HepG2 (cell line): Measurements from ENCODE around the gene LAMTOR2. TPM values are rescaled to one million over a fixed set of nuclear protein-coding genes. Genes with fewer than 3 reads are reported as not detected.

Experiments used
- ATAC-seq: fragments of 200-7000 bp; cut with Tn5 transposase; 3 replicates; pipeline ENCODE4 v1.9.1; 2020; ENCODE audit warnings: mild to moderate bottlenecking, moderate library complexity
- BruUV-seq: library from RNA; stranded (reverse); fragments of 400-500 nt; replicated peaks from 2 replicates; lab custom pipeline; 2021; lab: Mats Ljungman, UMichigan
- CTCF ChIA-PET: fragments of 300-600 bp; formaldehyde crosslinking; extraction: SDS; loops from one replicate; lab custom pipeline; 2021; ENCODE audit warnings: low total read pairs, inconsistent platforms, low intra/inter-chr PET ratio; lab: Yijun Ruan, JAX
- POLR2A ChIA-PET: fragments of 350-600 bp; sonication (Branson Sonifier 250); formaldehyde crosslinking; loops from one replicate; lab custom pipeline; 2020; ENCODE audit warnings: antibody characterized with exemption, inconsistent platforms; lab: Yijun Ruan, JAX
- DNase-seq: peaks from one replicate; pipeline ENCODE4 v3.0.0-alpha.2; 2015; ENCODE audit warnings: low spot score
- FAIRE-seq: peaks from 3 replicates; lab custom pipeline; 2011; peaks lifted over from hg19 to GRCh38; lab: Jason Lieb, UNC
- H2AFZ ChIP-seq: one replicate; pipeline ENCODE4 v1.6.1; 2011; ENCODE audit warnings: low read length, inconsistent platforms
- H3K27ac ChIP-seq: fragments of 300-600 bp; 3 replicates; pipeline ENCODE4 v1.8.0; 2011; ENCODE audit warnings: mixed run types, mild to moderate bottlenecking, mixed read lengths, low read length, inconsistent platforms; ENCODE audit not compliant: insufficient read depth; ENCODE audit errors: extremely low read length
- H3K27me3 ChIP-seq, 2 experiments: fragments of 200-600 bp in 1 of 2; 2 replicates in 1 of 2; 3 replicates in 1 of 2; pipeline versions ENCODE4 v1.6.0 to v1.8.0; 2011; ENCODE audit warnings: low read length in 2 of 2, mild to moderate bottlenecking in 2 of 2, moderate library complexity in 2 of 2, inconsistent platforms in 1 of 2; ENCODE audit not compliant: insufficient read depth in 2 of 2, control insufficient read depth in 1 of 2
- H3K36me3 ChIP-seq, 2 experiments: fragments of 200-600 bp in 1 of 2; replicated peaks in 1 of 2; 2 replicates in 1 of 2; 3 replicates in 1 of 2; pipeline versions ENCODE4 v1.5.1 to v1.8.0; 2011; ENCODE audit warnings: low read length in 2 of 2, inconsistent platforms in 1 of 2; ENCODE audit not compliant: insufficient read depth in 2 of 2, control insufficient read depth in 1 of 2
- H3K4me1 ChIP-seq: 2 replicates; pipeline ENCODE4 v1.5.1; 2012; ENCODE audit warnings: low read length, inconsistent platforms; ENCODE audit not compliant: insufficient read depth
- H3K4me2 ChIP-seq: 2 replicates; pipeline ENCODE4 v1.6.0; 2011; ENCODE audit warnings: low read depth, low read length, inconsistent platforms
- H3K4me3 ChIP-seq, 3 experiments: fragments of 200-600 bp in 1 of 3; sonication (generic), shearing (Covaris generic) in 1 of 3; replicated peaks in 1 of 3; 2 replicates each; pipeline ENCODE4 v1.5.1; 2011 to 2016; ENCODE audit warnings: low read length in 3 of 3, inconsistent platforms in 2 of 3, low read depth in 2 of 3, mild to moderate bottlenecking in 2 of 3, control low read depth in 1 of 3, mixed read lengths in 1 of 3; ENCODE audit not compliant: insufficient read depth in 1 of 3
- H3K79me2 ChIP-seq: one replicate; pipeline ENCODE4 v1.6.1; 2011; ENCODE audit warnings: low read length, inconsistent platforms; ENCODE audit not compliant: insufficient read depth
- H3K9ac ChIP-seq: 2 replicates; pipeline ENCODE4 v1.6.0; 2011; ENCODE audit warnings: mild to moderate bottlenecking, low read depth, low read length, inconsistent platforms; ENCODE audit not compliant: insufficient read depth
- H3K9me3 ChIP-seq: 2 replicates; pipeline ENCODE4 v1.5.1; 2012; ENCODE audit warnings: mild to moderate bottlenecking, low read length
- H4K20me1 ChIP-seq: 2 replicates; pipeline ENCODE4 v1.6.0; 2011; ENCODE audit warnings: inconsistent platforms, mild to moderate bottlenecking, low read length, moderate library complexity; ENCODE audit not compliant: insufficient read depth
- BRD4 ChIP-seq: sonication (generic); formaldehyde crosslinking; IDR thresholded peaks from 2 replicates; pipeline ENCODE4 v1.4.0; 2020; ENCODE audit warnings: missing genetic modification reagents
- EZH2 ChIP-seq: conservative IDR thresholded peaks from 2 replicates; pipeline ENCODE4 v1.6.1; 2012; ENCODE audit warnings: mild to moderate bottlenecking, low read depth, low read length, moderate library complexity
- FOXA3 ChIP-seq: IDR thresholded peaks from 2 replicates; pipeline ENCODE4 v1.6.1; 2016; ENCODE audit warnings: missing genetic modification reagents, missing compliant biosample characterization
- HDAC2 ChIP-seq: sonication (generic); formaldehyde crosslinking; IDR thresholded peaks from 2 replicates; pipeline ENCODE4 v1.4.0; 2020; ENCODE audit warnings: missing genetic modification reagents
- HES4 ChIP-seq: sonication (generic); formaldehyde crosslinking; IDR thresholded peaks from 2 replicates; pipeline ENCODE4 v1.9.0; 2021; ENCODE audit warnings: mild to moderate bottlenecking, missing genetic modification reagents, borderline replicate concordance
- KLF11 ChIP-seq: IDR thresholded peaks from 2 replicates; pipeline ENCODE4 v1.6.1; 2016; ENCODE audit warnings: missing compliant biosample characterization
- KLF6 ChIP-seq: IDR thresholded peaks from 2 replicates; pipeline ENCODE4 v1.8.0; 2016; ENCODE audit warnings: missing biosample characterization, missing genetic modification reagents
- MYC ChIP-seq: sonication (generic); formaldehyde crosslinking; IDR thresholded peaks from 2 replicates; pipeline ENCODE4 v1.9.0; 2021; ENCODE audit warnings: missing genetic modification reagents, borderline replicate concordance
- NR0B2 ChIP-seq: sonication (generic); formaldehyde crosslinking; IDR thresholded peaks from 2 replicates; pipeline ENCODE4 v1.4.0; 2020; ENCODE audit warnings: mild to moderate bottlenecking, missing genetic modification reagents
- PAWR ChIP-seq: sonication (generic); formaldehyde crosslinking; IDR thresholded peaks from 2 replicates; pipeline ENCODE4 v1.4.0; 2020; ENCODE audit warnings: missing genetic modification reagents, mild to moderate bottlenecking, borderline replicate concordance
- RBM22 ChIP-seq: fragments of 200-400 bp; formaldehyde crosslinking; optimal IDR thresholded peaks from 2 replicates; pipeline ENCODE3; 2017; ENCODE audit warnings: mild to moderate bottlenecking, low read length, moderate library complexity
- ZNF552 ChIP-seq: sonication (generic); formaldehyde crosslinking; IDR thresholded peaks from 2 replicates; pipeline ENCODE4 v1.9.0; 2022; ENCODE audit warnings: missing genetic modification reagents, mild to moderate bottlenecking, borderline replicate concordance
- ZNF841 ChIP-seq: sonication (generic); formaldehyde crosslinking; IDR thresholded peaks from 2 replicates; pipeline ENCODE4 v1.8.1; 2023; ENCODE audit warnings: missing genetic modification reagents, borderline replicate concordance
- ZSCAN25 ChIP-seq: sonication (generic); formaldehyde crosslinking; IDR thresholded peaks from 2 replicates; pipeline ENCODE4 v1.8.0; 2022; ENCODE audit warnings: mild to moderate bottlenecking, missing genetic modification reagents
- WGBS: methylation state at CpG from one replicate; pipeline ENCODE4 v1.1.6; 2017; ENCODE audit warnings: low lambda C conversion rate; 5-methylcytosine and 5-hydroxymethylcytosine counted together
- in situ Hi-C: cut with HindIII; loops from 2 replicates; pipeline ENCODE4 v1.10.0; 2017; ENCODE audit warnings: low pct_unique_long_range_greater_than_20kb; ENCODE audit not compliant: extremely low pct_ligation_motif_present
- intact Hi-C: fragments of 100-400 bp; cut with micrococcal nuclease; formaldehyde crosslinking; loops from one replicate; pipeline ENCODE4 v1.10.0; 2022; ENCODE audit not compliant: unreplicated experiment
- polyA plus RNA-seq, 8 experiments: library from polyadenylated mRNA; depleted of rRNA in 3 of 8; stranded (reverse) in 7 of 8; unstranded in 1 of 8; fragments of >200 nt; fragmentation: Illumina TruSeq in 4 of 8; extraction: Trizol in 4 of 8; gene quantifications; 2 replicates each; pipeline versions ENCODE4 v1.2.1 to v1.2.3, GENCODE V29; 2011 to 2016; ENCODE audit warnings: low read depth in 4 of 8, missing spikeins in 1 of 8, mixed read lengths in 1 of 8; ENCODE audit not compliant: insufficient read depth in 1 of 8
- total RNA-seq, 5 experiments: library from RNA; depleted of rRNA; stranded (reverse); fragments of >200 nt; fragmentation: Illumina TruSeq; extraction: Trizol; gene quantifications; 2 replicates each; pipeline ENCODE4 v1.2.3, GENCODE V29; 2016; ENCODE audit warnings: low read depth in 1 of 5
- TF ChIP-seq, protein P1 (sequence below): sonication (generic); formaldehyde crosslinking; conservative IDR thresholded peaks from 2 replicates; pipeline ENCODE4 v1.8.0; 2022; ENCODE audit warnings: low read depth, missing genetic modification reagents
- TF ChIP-seq, protein P2 (sequence below): sonication (generic); formaldehyde crosslinking; IDR thresholded peaks from 2 replicates; pipeline ENCODE4 v1.4.0; 2020; ENCODE audit warnings: missing genetic modification reagents, borderline replicate concordance

Gene LAMTOR2
- total and polyA plus RNA-seq, 2 of the 13 experiments (the other 11 are each of a cell fraction or from before 2014, with no cell fraction given) = 36.5 to 66.4 TPM

DNA sequence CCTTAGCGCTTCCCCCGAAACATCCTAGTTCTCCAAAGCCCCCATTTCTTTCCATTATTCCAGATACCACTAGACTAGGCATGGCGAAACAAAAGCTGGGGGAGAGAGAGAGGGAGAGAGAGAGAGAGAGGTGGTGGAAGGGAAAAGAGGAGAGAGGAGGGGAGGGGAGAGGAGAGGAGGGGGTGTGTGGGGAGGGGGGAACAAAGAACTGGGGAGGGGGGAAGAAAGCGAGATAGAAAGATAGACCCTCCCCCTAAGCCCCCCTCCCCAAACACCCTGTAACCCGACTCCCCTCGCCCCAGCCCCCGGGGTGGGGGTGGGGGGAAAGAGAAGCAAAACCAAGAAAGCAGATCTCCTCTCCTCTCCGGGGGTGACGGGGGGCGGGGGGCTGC lies 27.3 kb downstream of the LAMTOR2 start:
- 0% methylated on average over 7 of the region's 10 CpGs for WGBS

More for the DNA sequence above, 27.3 kb downstream of the LAMTOR2 start:
- H3K36me3 ChIP-seq = peaks cover 3 to 7% of the 10 kb centered on the region in 2 experiments; a peak in 3 of 5 replicates
- no peak for DNase-seq
- H3K4me2 ChIP-seq = peak overlapping the region; percentile 72
- H3K79me2 ChIP-seq = peaks cover 23% of the 10 kb centered on the region
- ChIA-PET POLR2A (interaction anchor here (0.5 to 2.6 kb wide), 7 partner anchors 9 to 139 kb away, joined by 3 to 15 read pairs (median 3); no protein-coding TSS in a partner anchor), CTCF (no interaction called here)
- no peak overlapping the region for H2AFZ ChIP-seq
- no peaks in the 10 kb centered on the region for H3K9me3 ChIP-seq
- no peak for ATAC-seq
- BruUV-seq = no TSS peak
- intact Hi-C loops (loop anchor here (5.0 kb wide), 1 partner anchor 955 kb away; the partner anchor contains the start of gene EFNA1), in situ Hi-C loops (no loop called here)
- TF ChIP-seq KLF11 (CRISPR knock-in tag) (no peak), HES4 (CRISPR knock-in tag) (no peak), ZSCAN25 (CRISPR knock-in tag) (peak; percentile 12; the same call in 1 of the 2 replicates), ZNF552 (CRISPR knock-in tag) (no peak), BRD4 (0 out of 2 replicates have a peak, but pooled peaks have one; percentile 2), ZNF841 (CRISPR knock-in tag) (no peak), MYC (CRISPR knock-in tag) (no peak), NR0B2 (CRISPR knock-in tag) (no peak), RBM22 (no peak), PAWR (CRISPR knock-in tag) (no peak), FOXA3 (CRISPR knock-in tag) (no peak), KLF6 (no peak), HDAC2 (no peak), EZH2 (no peak)
- TF ChIP-seq, protein P1, sequence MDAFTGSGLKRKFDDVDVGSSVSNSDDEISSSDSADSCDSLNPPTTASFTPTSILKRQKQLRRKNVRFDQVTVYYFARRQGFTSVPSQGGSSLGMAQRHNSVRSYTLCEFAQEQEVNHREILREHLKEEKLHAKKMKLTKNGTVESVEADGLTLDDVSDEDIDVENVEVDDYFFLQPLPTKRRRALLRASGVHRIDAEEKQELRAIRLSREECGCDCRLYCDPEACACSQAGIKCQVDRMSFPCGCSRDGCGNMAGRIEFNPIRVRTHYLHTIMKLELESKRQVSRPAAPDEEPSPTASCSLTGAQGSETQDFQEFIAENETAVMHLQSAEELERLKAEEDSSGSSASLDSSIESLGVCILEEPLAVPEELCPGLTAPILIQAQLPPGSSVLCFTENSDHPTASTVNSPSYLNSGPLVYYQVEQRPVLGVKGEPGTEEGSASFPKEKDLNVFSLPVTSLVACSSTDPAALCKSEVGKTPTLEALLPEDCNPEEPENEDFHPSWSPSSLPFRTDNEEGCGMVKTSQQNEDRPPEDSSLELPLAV (CRISPR knock-in tag) = no peak
- TF ChIP-seq, protein P2, sequence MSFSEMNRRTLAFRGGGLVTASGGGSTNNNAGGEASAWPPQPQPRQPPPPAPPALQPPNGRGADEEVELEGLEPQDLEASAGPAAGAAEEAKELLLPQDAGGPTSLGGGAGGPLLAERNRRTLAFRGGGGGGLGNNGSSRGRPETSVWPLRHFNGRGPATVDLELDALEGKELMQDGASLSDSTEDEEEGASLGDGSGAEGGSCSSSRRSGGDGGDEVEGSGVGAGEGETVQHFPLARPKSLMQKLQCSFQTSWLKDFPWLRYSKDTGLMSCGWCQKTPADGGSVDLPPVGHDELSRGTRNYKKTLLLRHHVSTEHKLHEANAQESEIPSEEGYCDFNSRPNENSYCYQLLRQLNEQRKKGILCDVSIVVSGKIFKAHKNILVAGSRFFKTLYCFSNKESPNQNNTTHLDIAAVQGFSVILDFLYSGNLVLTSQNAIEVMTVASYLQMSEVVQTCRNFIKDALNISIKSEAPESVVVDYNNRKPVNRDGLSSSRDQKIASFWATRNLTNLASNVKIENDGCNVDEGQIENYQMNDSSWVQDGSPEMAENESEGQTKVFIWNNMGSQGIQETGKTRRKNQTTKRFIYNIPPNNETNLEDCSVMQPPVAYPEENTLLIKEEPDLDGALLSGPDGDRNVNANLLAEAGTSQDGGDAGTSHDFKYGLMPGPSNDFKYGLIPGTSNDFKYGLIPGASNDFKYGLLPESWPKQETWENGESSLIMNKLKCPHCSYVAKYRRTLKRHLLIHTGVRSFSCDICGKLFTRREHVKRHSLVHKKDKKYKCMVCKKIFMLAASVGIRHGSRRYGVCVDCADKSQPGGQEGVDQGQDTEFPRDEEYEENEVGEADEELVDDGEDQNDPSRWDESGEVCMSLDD (CRISPR knock-in tag) = no peak
- FAIRE-seq = no peak
- H3K9ac ChIP-seq = peak overlapping the region; percentile 77
- H3K4me3 ChIP-seq = peak overlapping the region; percentile 88 to 94 (median 89)
- peak overlapping the region; percentile 77 for H3K27ac ChIP-seq
- peaks cover 65% of the 10 kb centered on the region for H3K4me1 ChIP-seq
- peaks cover 2% of the 10 kb centered on the region; the same call in 1 of the 2 replicates for H4K20me1 ChIP-seq
- no peaks in the 10 kb centered on the region; a peak in 1 of 5 replicates for H3K27me3 ChIP-seq
